ENCODE measurements around the gene TM9SF1. TPM values are rescaled to one million over a fixed set of nuclear protein-coding genes. Genes with fewer than 3 reads are reported as not detected.

TM9SF1 gene
- total and polyA plus RNA-seq, 2 of the 13 experiments (the other 11 are each of a cell fraction or from before 2014, with no cell fraction given): 83.2 to 110 TPM

- no peak for TF ChIP-seq TRIM22 (IDR thresholded peaks at IDR 0.05)
- no peak for TF ChIP-seq SOX5 (CRISPR knock-in tag; IDR thresholded peaks at IDR 0.05; ENCODE audit: borderline replicate concordance)
- no peak for TF ChIP-seq ETV5 (CRISPR knock-in tag; IDR thresholded peaks at IDR 0.05; ENCODE audit: borderline replicate concordance)
- no peak for TF ChIP-seq PRDM15 (CRISPR knock-in tag; IDR thresholded peaks at IDR 0.05)
These were observed 10.2 kb downstream of the TM9SF1 start (continued) for GRCh38 chr14:24185026-24185425.

DNA sequence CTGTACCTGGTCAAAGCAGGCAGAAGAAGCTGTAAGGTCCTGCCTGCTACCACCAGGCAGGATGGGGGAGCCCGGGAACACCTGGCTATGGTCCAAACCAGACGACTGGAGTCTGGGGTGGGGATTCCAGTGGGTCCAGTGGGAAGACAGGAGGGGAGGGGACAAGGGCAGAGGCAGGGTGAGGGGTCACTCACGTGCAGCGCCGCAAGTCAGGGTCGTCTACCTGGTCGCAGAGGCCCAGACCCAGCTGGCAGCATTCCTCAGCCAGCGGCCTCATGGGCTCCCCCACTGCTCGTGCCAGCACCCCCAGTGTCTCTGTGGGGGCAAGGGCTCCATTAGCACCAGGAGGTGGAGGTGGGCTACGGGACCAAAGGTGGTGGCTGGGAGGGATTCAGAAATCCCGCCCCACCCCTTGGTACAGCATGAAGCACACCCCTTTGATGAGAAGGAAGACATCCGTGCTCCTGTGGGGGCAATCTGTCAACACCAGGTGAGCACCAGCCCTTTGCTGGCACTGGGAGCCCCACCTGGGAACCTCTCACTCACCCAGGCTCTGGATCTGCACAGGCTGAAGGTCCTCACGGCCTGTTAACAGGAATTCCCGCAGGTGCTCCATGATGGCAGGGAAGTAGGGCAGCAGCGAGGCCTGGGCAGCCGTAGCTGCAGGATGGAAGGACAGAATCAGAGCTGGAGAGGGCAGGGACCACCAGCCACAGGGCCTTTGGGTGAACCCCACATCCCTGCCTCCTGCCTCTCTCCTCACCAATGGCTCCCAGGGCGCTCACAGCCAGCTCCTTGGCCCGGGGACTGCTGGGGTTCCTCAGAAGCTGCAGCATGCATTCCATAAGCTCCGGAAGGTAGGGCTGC is 10.9 kb downstream of the TM9SF1 start:
- in situ Hi-C loops (cut with HindIII; ENCODE audit: extremely low pct_ligation_motif_present, low pct_unique_long_range_greater_than_20kb) (no loop called here), intact Hi-C loops (cut with micrococcal nuclease; ENCODE audit: unreplicated experiment) (no loop called here)
- no peak overlapping the region for H2AFZ ChIP-seq (ENCODE audit: low read length)
- no peak overlapping the region for H3K9ac ChIP-seq (ENCODE audit: insufficient read depth, low read depth, low read length)
- peaks cover 78 to 82% of the 10 kb centered on the region in 2 experiments for H3K36me3 ChIP-seq (replicated peaks in 1 of 2; ENCODE audit: control insufficient read depth in 1 of 2, insufficient read depth in 2 of 2, low read length in 2 of 2)
- no peak overlapping the region for H3K27ac ChIP-seq (ENCODE audit: extremely low read length, insufficient read depth, low read length)
- H3K9me3 ChIP-seq (ENCODE audit: low read length): no peaks in the 10 kb centered on the region
- no TSS peak for BruUV-seq (replicated peaks)
- 95% methylated on average over 17 of the region's 19 CpGs for WGBS (ENCODE audit: low lambda C conversion rate)
- no peaks in the 10 kb centered on the region for H4K20me1 ChIP-seq (ENCODE audit: insufficient read depth, low read length)
- H3K4me3 ChIP-seq (replicated peaks in 1 of 3; ENCODE audit: insufficient read depth in 1 of 3, low read depth in 2 of 3, low read length in 3 of 3): no peak overlapping the region
- H3K79me2 ChIP-seq (ENCODE audit: insufficient read depth, low read length): peaks cover 15% of the 10 kb centered on the region
- ChIA-PET POLR2A (interaction anchor here (0.9 to 8.1 kb wide), 7 partner anchors 11 to 90 kb away, joined by 3 to 53 read pairs (median 4); partner anchors contain the start of genes CHMP4A, IRF9, PCK2 and PSME2), CTCF (ENCODE audit: low intra/inter-chr PET ratio, low total read pairs) (no interaction called here)
- no peak for DNase-seq (ENCODE audit: low spot score)
- H3K4me2 ChIP-seq (ENCODE audit: low read depth, low read length): no peak overlapping the region
- no peak for ATAC-seq
- H3K4me1 ChIP-seq (ENCODE audit: insufficient read depth, low read length): peaks cover 19% of the 10 kb centered on the region
- no peak for FAIRE-seq
- no peaks in the 10 kb centered on the region for H3K27me3 ChIP-seq (ENCODE audit: control insufficient read depth in 1 of 2, insufficient read depth in 2 of 2, low read length in 2 of 2)
- no peak for TF ChIP-seq NONO (IDR thresholded peaks at IDR 0.05)
- TF ChIP-seq NONO (CRISPR knock-in tag; conservative IDR thresholded peaks at IDR 0.05): no peak
- TF ChIP-seq ZNF660 (CRISPR knock-in tag; IDR thresholded peaks at IDR 0.05; ENCODE audit: borderline replicate concordance, low read depth): 0 out of 2 replicates have a peak, but pooled peaks have one; percentile 30
- TF ChIP-seq REXO4 (CRISPR knock-in tag; IDR thresholded peaks at IDR 0.05; ENCODE audit: borderline replicate concordance): 0 out of 2 replicates have a peak, but pooled peaks have one; percentile 14
- TF ChIP-seq, protein P1, sequence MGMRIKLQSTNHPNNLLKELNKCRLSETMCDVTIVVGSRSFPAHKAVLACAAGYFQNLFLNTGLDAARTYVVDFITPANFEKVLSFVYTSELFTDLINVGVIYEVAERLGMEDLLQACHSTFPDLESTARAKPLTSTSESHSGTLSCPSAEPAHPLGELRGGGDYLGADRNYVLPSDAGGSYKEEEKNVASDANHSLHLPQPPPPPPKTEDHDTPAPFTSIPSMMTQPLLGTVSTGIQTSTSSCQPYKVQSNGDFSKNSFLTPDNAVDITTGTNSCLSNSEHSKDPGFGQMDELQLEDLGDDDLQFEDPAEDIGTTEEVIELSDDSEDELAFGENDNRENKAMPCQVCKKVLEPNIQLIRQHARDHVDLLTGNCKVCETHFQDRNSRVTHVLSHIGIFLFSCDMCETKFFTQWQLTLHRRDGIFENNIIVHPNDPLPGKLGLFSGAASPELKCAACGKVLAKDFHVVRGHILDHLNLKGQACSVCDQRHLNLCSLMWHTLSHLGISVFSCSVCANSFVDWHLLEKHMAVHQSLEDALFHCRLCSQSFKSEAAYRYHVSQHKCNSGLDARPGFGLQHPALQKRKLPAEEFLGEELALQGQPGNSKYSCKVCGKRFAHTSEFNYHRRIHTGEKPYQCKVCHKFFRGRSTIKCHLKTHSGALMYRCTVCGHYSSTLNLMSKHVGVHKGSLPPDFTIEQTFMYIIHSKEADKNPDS (CRISPR knock-in tag; IDR thresholded peaks at IDR 0.05): no peak
- peak; percentile 22 for TF ChIP-seq ZNF883 (CRISPR knock-in tag; IDR thresholded peaks at IDR 0.05; ENCODE audit: not compliant biosample characterization)
- peak; percentile 38 for TF ChIP-seq MED8 (CRISPR knock-in tag; IDR thresholded peaks at IDR 0.05; ENCODE audit: insufficient replicate concordance)
- TF ChIP-seq ATRX (CRISPR knock-in tag; IDR thresholded peaks at IDR 0.05; ENCODE audit: borderline replicate concordance): 0 out of 2 replicates have a peak, but pooled peaks have one; percentile 86
- TF ChIP-seq SOX6 (IDR thresholded peaks at IDR 0.05): no peak
- no peak for TF ChIP-seq SOX6 (CRISPR knock-in tag; IDR thresholded peaks at IDR 0.05)
- 0 out of 2 replicates have a peak, but pooled peaks have one; percentile 73 for TF ChIP-seq ZNF737 (CRISPR knock-in tag; IDR thresholded peaks at IDR 0.05; ENCODE audit: borderline replicate concordance)
